ENCODE measurements around the gene TMEM120B. TPM values are rescaled to one million over a fixed set of nuclear protein-coding genes. Genes with fewer than 3 reads are reported as not detected.

Gene TMEM120B
- total and polyA plus RNA-seq, 2 of the 13 experiments (the other 11 are each of a cell fraction or from before 2014, with no cell fraction given): 7.1 to 12.9 TPM

DNA sequence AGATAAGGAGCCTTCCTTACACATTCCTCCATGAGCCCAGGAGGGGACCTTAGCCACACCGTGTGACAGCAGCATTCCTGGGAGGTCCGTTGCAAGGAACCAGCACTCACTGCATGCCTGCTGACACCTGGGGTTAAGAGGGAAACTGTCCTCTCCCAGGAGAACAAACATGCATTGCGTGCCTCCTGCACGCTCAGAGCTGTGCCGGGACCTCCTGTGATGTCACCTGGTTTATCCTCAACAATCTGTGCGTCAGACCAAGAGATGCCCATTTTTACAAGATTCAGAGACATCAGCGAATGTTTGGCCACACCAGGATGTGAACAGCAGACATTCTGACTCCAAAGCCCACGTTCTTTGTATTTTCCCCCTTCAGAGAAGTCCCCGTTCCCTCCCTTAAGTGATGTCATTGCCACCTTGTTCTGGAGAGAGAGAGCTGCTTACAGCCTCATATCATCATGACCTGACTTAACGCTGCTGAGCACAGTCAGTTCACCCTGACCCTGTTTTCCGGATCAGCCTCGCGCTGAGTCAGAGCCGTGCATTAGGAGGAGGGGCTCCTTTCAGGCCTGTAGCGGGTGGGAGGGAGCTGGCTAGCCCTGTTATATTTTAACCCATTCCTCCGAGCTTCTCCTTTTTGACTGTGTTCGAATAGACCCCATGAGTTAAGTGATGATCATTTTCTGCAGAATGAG, 36.2 kb downstream of the TMEM120B start (continued):
- peak; percentile 28; the same call in 1 of the 2 replicates for TF ChIP-seq HBP1 (CRISPR knock-in tag; IDR thresholded peaks at IDR 0.05; ENCODE audit: low read depth)
- TF ChIP-seq MTF2 (CRISPR knock-in tag; IDR thresholded peaks at IDR 0.05; ENCODE audit: borderline replicate concordance): no peak
- no peak for TF ChIP-seq TSC22D2 (CRISPR knock-in tag; IDR thresholded peaks at IDR 0.05; ENCODE audit: borderline replicate concordance)
- TF ChIP-seq CBX5 (CRISPR knock-in tag; IDR thresholded peaks at IDR 0.05; ENCODE audit: borderline replicate concordance): peak; percentile 40; the same call in 1 of the 2 replicates
- TF ChIP-seq ZXDC (CRISPR knock-in tag; IDR thresholded peaks at IDR 0.05): no peak
- peak; percentile 51; the same call in 1 of the 2 replicates for TF ChIP-seq KMT2B (CRISPR knock-in tag; IDR thresholded peaks at IDR 0.05)
- no peak for TF ChIP-seq ADNP (CRISPR knock-in tag; IDR thresholded peaks at IDR 0.05)
- TF ChIP-seq FOXO1 (CRISPR knock-in tag; IDR thresholded peaks at IDR 0.05): peak; percentile 21; the same call in 1 of the 2 replicates
- peak; percentile 80; the same call in 1 of the 2 replicates for TF ChIP-seq ZNF501 (CRISPR knock-in tag; IDR thresholded peaks at IDR 0.05)
- TF ChIP-seq, protein P1, sequence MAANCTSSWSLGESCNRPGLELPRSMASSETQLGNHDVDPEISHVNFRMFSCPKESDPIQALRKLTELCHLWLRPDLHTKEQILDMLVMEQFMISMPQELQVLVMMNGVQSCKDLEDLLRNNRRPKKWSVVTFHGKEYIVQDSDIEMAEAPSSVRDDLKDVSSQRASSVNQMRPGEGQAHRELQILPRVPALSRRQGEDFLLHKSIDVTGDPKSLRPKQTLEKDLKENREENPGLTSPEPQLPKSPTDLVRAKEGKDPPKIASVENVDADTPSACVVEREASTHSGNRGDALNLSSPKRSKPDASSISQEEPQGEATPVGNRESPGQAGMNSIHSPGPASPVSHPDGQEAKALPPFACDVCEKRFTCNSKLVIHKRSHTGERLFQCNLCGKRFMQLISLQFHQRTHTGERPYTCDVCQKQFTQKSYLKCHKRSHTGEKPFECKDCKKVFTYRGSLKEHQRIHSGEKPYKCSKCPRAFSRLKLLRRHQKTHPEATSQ (CRISPR knock-in tag; IDR thresholded peaks at IDR 0.05; ENCODE audit: borderline replicate concordance): no peak
- TF ChIP-seq ZSCAN9 (CRISPR knock-in tag; IDR thresholded peaks at IDR 0.05; ENCODE audit: borderline replicate concordance): 0 out of 2 replicates have a peak, but pooled peaks have one; percentile 31
- 0 out of 2 replicates have a peak, but pooled peaks have one; percentile 1 for TF ChIP-seq ZNF264 (CRISPR knock-in tag; IDR thresholded peaks at IDR 0.05)
- TF ChIP-seq HMG20A (CRISPR knock-in tag; IDR thresholded peaks at IDR 0.05; ENCODE audit: borderline replicate concordance): peak; percentile 40; the same call in 1 of the 2 replicates
- TF ChIP-seq TRIM22 (IDR thresholded peaks at IDR 0.05): no peak
- peak; percentile 67; the same call in 1 of the 2 replicates for TF ChIP-seq ZNF430 (CRISPR knock-in tag; IDR thresholded peaks at IDR 0.05)
- TF ChIP-seq, protein P2, sequence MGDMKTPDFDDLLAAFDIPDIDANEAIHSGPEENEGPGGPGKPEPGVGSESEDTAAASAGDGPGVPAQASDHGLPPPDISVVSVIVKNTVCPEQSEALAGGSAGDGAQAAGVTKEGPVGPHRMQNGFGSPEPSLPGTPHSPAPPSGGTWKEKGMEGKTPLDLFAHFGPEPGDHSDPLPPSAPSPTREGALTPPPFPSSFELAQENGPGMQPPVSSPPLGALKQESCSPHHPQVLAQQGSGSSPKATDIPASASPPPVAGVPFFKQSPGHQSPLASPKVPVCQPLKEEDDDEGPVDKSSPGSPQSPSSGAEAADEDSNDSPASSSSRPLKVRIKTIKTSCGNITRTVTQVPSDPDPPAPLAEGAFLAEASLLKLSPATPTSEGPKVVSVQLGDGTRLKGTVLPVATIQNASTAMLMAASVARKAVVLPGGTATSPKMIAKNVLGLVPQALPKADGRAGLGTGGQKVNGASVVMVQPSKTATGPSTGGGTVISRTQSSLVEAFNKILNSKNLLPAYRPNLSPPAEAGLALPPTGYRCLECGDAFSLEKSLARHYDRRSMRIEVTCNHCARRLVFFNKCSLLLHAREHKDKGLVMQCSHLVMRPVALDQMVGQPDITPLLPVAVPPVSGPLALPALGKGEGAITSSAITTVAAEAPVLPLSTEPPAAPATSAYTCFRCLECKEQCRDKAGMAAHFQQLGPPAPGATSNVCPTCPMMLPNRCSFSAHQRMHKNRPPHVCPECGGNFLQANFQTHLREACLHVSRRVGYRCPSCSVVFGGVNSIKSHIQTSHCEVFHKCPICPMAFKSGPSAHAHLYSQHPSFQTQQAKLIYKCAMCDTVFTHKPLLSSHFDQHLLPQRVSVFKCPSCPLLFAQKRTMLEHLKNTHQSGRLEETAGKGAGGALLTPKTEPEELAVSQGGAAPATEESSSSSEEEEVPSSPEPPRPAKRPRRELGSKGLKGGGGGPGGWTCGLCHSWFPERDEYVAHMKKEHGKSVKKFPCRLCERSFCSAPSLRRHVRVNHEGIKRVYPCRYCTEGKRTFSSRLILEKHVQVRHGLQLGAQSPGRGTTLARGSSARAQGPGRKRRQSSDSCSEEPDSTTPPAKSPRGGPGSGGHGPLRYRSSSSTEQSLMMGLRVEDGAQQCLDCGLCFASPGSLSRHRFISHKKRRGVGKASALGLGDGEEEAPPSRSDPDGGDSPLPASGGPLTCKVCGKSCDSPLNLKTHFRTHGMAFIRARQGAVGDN (CRISPR knock-in tag; IDR thresholded peaks at IDR 0.05): peak; percentile 77
